OCI-LY1 (cell line): ENCODE data around the gene SHLD2.
"Not testable (repeated sequence)": the region's sequence is repeated elsewhere in the genome, so short reads cannot be mapped to it uniquely, and the experiment has no call there.

Experiments
- CTCF ChIP-seq: fragments of 200-600 bp; sonication (generic), shearing (Covaris generic); IDR thresholded peaks from 2 replicates; pipeline ENCODE4 v1.5.1; 2017; ENCODE audit warnings: mild to moderate bottlenecking, antibody characterized with exemption, low read length, moderate library complexity, mixed read lengths
- EZH2 ChIP-seq: fragments of 200-600 bp; sonication (generic), shearing (Covaris generic); IDR thresholded peaks from 2 replicates; pipeline ENCODE4 v1.8.0; 2017; ENCODE audit warnings: borderline replicate concordance, mixed run types, mild to moderate bottlenecking, antibody characterized with exemption, low read length, moderate library complexity, mixed read lengths

- not testable (repeated sequence) for TF ChIP-seq CTCF, EZH2
Measured at GRCh38 chr10:87127048-87127447, 32.0 kb downstream of the SHLD2 start.
